GM12878 (cell line): Measurements from ENCODE around the gene TLK2. TPM values are rescaled to one million over a fixed set of nuclear protein-coding genes. Genes with fewer than 3 reads are reported as not detected.

Experiments used
- ATAC-seq: fragments of 200-7000 bp; cut with Tn5 transposase; 3 replicates; pipeline ENCODE4 v1.9.1; 2020; ENCODE audit warnings: mild to moderate bottlenecking, moderate library complexity
- BruUV-seq: library from RNA; stranded (reverse); fragments of 400-500 nt; replicated peaks from 2 replicates; lab custom pipeline; 2021; lab: Mats Ljungman, UMichigan
- CTCF ChIA-PET: fragments of 300-600 bp; sonication (Branson Sonifier 250); formaldehyde crosslinking; extraction: SDS; loops from one replicate; lab custom pipeline; 2021; ENCODE audit warnings: inconsistent platforms; lab: Yijun Ruan, JAX
- POLR2A ChIA-PET: fragments of 350-600 bp; formaldehyde crosslinking; extraction: SDS; loops from one replicate; lab custom pipeline; 2021; ENCODE audit warnings: inconsistent platforms; lab: Charles Lee
- RAD21 ChIA-PET: fragments of 300-600 bp; sonication (Branson Sonifier 250); formaldehyde crosslinking; loops from one replicate; lab custom pipeline; 2023; ENCODE audit warnings: antibody characterized with exemption; ENCODE audit not compliant: unreplicated experiment; lab: Charles Lee
- SMC1A ChIA-PET: fragments of 300-600 bp; sonication (Branson Sonifier 250); formaldehyde crosslinking; loops from one replicate; lab custom pipeline; 2023; ENCODE audit not compliant: unreplicated experiment, uncharacterized antibody; lab: Charles Lee
- DNase-seq: peaks from one replicate; pipeline ENCODE4 v3.0.0-alpha.2; 2011; ENCODE audit warnings: low read depth, low spot score
- FAIRE-seq: peaks from 3 replicates; lab custom pipeline; 2011; peaks lifted over from hg19 to GRCh38; lab: Jason Lieb, UNC
- H2AFZ ChIP-seq: 2 replicates; pipeline ENCODE4 v1.6.0; 2011; ENCODE audit warnings: low read depth, low read length, control low read depth; ENCODE audit not compliant: control insufficient read depth
- H3K27ac ChIP-seq: 2 replicates; pipeline ENCODE4 v1.5.1; 2011; ENCODE audit warnings: control low read depth; ENCODE audit not compliant: control insufficient read depth, insufficient read depth
- H3K27me3 ChIP-seq, 2 experiments: replicated peaks in 1 of 2; 2 replicates each; pipeline versions ENCODE4 v1.6.0 to v1.6.1; 2011; ENCODE audit warnings: low read length in 1 of 2; ENCODE audit not compliant: control insufficient read depth in 2 of 2, insufficient read depth in 2 of 2
- H3K36me3 ChIP-seq, 2 experiments: 2 replicates each; pipeline ENCODE4 v1.5.1; 2011; ENCODE audit warnings: low read length in 1 of 2; ENCODE audit not compliant: control insufficient read depth in 2 of 2, insufficient read depth in 2 of 2
- H3K4me1 ChIP-seq: 2 replicates; pipeline ENCODE4 v1.6.1; 2011; ENCODE audit warnings: mild to moderate bottlenecking, low read length, moderate library complexity, mixed read lengths; ENCODE audit not compliant: control insufficient read depth, insufficient read depth
- H3K4me2 ChIP-seq: 2 replicates; pipeline ENCODE4 v1.6.0; 2011; ENCODE audit warnings: control low read depth; ENCODE audit not compliant: control insufficient read depth, insufficient read depth
- H3K4me3 ChIP-seq: fragments of 200-600 bp; sonication (generic); 2 replicates; pipeline ENCODE4 v1.5.1; 2016
- H3K79me2 ChIP-seq: 2 replicates; pipeline ENCODE4 v1.6.0; 2011; ENCODE audit warnings: low read length; ENCODE audit not compliant: control insufficient read depth, insufficient read depth
- H3K9ac ChIP-seq: 2 replicates; pipeline ENCODE4 v1.8.0; 2011; ENCODE audit warnings: low read length, control low read depth, mixed read lengths; ENCODE audit not compliant: control insufficient read depth, insufficient read depth
- H3K9me3 ChIP-seq: replicated peaks from 3 replicates; pipeline ENCODE4 v1.5.1; 2011; ENCODE audit warnings: mild to moderate bottlenecking, low read length; ENCODE audit not compliant: control insufficient read depth, insufficient read depth
- H4K20me1 ChIP-seq: 2 replicates; pipeline ENCODE4 v1.6.0; 2011; ENCODE audit not compliant: control insufficient read depth, insufficient read depth
- E2F8 ChIP-seq: fragments of 450-650 bp; IDR thresholded peaks from 2 replicates; pipeline ENCODE4 v1.6.1; 2018; ENCODE audit warnings: mild to moderate bottlenecking, low read depth, moderate library complexity; ENCODE audit not compliant: partially characterized antibody
- JUNB ChIP-seq: IDR thresholded peaks from 2 replicates; pipeline ENCODE4 v1.6.1; 2016; ENCODE audit warnings: antibody characterized with exemption, mild to moderate bottlenecking
- NR2F1 ChIP-seq: fragments of 450-650 bp; conservative IDR thresholded peaks from 2 replicates; pipeline ENCODE4 v1.6.1; 2017; ENCODE audit warnings: mild to moderate bottlenecking
- PAX5 ChIP-seq: IDR thresholded peaks from 2 replicates; pipeline ENCODE4 v1.6.1; 2011; ENCODE audit warnings: low read depth, low read length, borderline replicate concordance
- POLR2AphosphoS5 ChIP-seq: IDR thresholded peaks from 2 replicates; pipeline ENCODE4 v1.6.1; 2011; ENCODE audit warnings: mild to moderate bottlenecking, low read length, inconsistent platforms
- SKIL ChIP-seq: fragments of 450-650 bp; IDR thresholded peaks from 2 replicates; pipeline ENCODE4 v1.6.1; 2017; ENCODE audit warnings: mild to moderate bottlenecking, low read depth, inconsistent platforms; ENCODE audit not compliant: poor library complexity, severe bottlenecking
- SMAD5 ChIP-seq: IDR thresholded peaks from 2 replicates; pipeline ENCODE4 v1.6.1; 2016; ENCODE audit warnings: antibody characterized with exemption, low read depth
- SPI1 ChIP-seq: IDR thresholded peaks from 2 replicates; pipeline ENCODE4 v1.6.1; 2011; ENCODE audit warnings: low read depth, mild to moderate bottlenecking, low read length, moderate library complexity, borderline replicate concordance; ENCODE audit not compliant: insufficient read depth
- SRF ChIP-seq, 2 experiments: IDR thresholded peaks; 2 replicates each; pipeline ENCODE4 v1.6.1; 2011; ENCODE audit warnings: low read depth in 2 of 2, low read length in 2 of 2, mild to moderate bottlenecking in 1 of 2, moderate library complexity in 1 of 2
- ZNF24 ChIP-seq: fragments of 450-650 bp; IDR thresholded peaks from 2 replicates; pipeline ENCODE4 v1.6.1; 2017; ENCODE audit warnings: antibody characterized with exemption, mild to moderate bottlenecking
- ZZZ3 ChIP-seq: IDR thresholded peaks from 2 replicates; pipeline ENCODE4 v1.6.1; 2011; ENCODE audit warnings: low read depth; ENCODE audit not compliant: control insufficient read depth, insufficient read length
- WGBS: methylation state at CpG from one replicate; pipeline ENCODE4 v1.1.6; 2016; ENCODE audit warnings: low lambda C conversion rate; ENCODE audit not compliant: insufficient replicate concordance, insufficient coverage; ENCODE audit errors: missing lambda C conversion rate; 5-methylcytosine and 5-hydroxymethylcytosine counted together
- in situ Hi-C: fragments of 300-500 bp; cut with MboI; formaldehyde crosslinking; loops from 9 replicates; pipeline ENCODE4 v1.14.3; 2018; ENCODE audit warnings: mixed read lengths
- intact Hi-C: fragments of 100-400 bp; cut with micrococcal nuclease; formaldehyde crosslinking; loops from one replicate; pipeline ENCODE4 v1.14.2; 2022; ENCODE audit not compliant: unreplicated experiment
- polyA plus RNA-seq, 11 experiments: library from polyadenylated mRNA; depleted of rRNA in 4 of 11; unstranded in 6 of 11; stranded (reverse) in 5 of 11; fragments of >200 nt; fragmentation: Nextera tagmentation in 4 of 11; fragmentation: Illumina TruSeq in 1 of 11; extraction: Ambion mirVana in 4 of 11; extraction: Trizol in 1 of 11; gene quantifications; 1 replicate in 1 of 11; 2 replicates in 10 of 11; pipeline versions ENCODE4 v1.2.1 to v1.2.3, GENCODE V29; 2011 to 2016; ENCODE audit warnings: inconsistent platforms in 2 of 11, missing spikeins in 2 of 11, low read depth in 1 of 11
- total RNA-seq, 4 experiments: library from RNA; depleted of rRNA in 3 of 4; stranded (reverse); fragments of >200 nt in 3 of 4; fragmentation: Illumina TruSeq in 1 of 4; extraction: Trizol in 1 of 4; gene quantifications; 2 replicates each; pipeline versions ENCODE4 v1.2.1 to v1.2.3, GENCODE V29; 2013 to 2021
- TF ChIP-seq, protein P1 (sequence below): IDR thresholded peaks from 2 replicates; pipeline ENCODE4 v1.6.1; 2012; ENCODE audit warnings: low read depth, low read length, improper control_type of control experiment
- TF ChIP-seq, protein P2 (sequence below): fragments of 450-650 bp; IDR thresholded peaks from 2 replicates; pipeline ENCODE4 v1.6.1; 2017; ENCODE audit warnings: low read depth, mild to moderate bottlenecking, moderate library complexity
- TF ChIP-seq, protein P3 (sequence below): fragments of 450-650 bp; IDR thresholded peaks from 2 replicates; pipeline ENCODE4 v1.6.1; 2017; ENCODE audit warnings: antibody characterized with exemption, mild to moderate bottlenecking, moderate library complexity

Gene TLK2
- total and polyA plus RNA-seq, 10 of the 15 experiments (the other 5 are each of a cell fraction or from before 2014, with no cell fraction given), result 12.1 to 51.2 (median 27.5) TPM

GRCh38 chr17:62596662-62597061 lies 118.0 kb downstream of the TLK2 start:
- Histone ChIP-seq H3K27me3 (no peaks in the 10 kb centered on the region), H3K36me3 (peaks cover 7% of the 10 kb centered on the region in 2 experiments), H3K4me2 (no peak overlapping the region), H3K27ac (no peak overlapping the region), H3K4me3 (no peak overlapping the region), H2AFZ (no peak overlapping the region), H3K9me3 (no peaks in the 10 kb centered on the region; the same call in 1 of the 3 replicates), H4K20me1 (no peaks in the 10 kb centered on the region), H3K79me2 (no peaks in the 10 kb centered on the region), H3K4me1 (no peaks in the 10 kb centered on the region), H3K9ac (no peak overlapping the region)
- ChIA-PET POLR2A (no interaction called here), CTCF (interaction anchor here (1.2 kb wide), 1 partner anchor 12 kb away, joined by 4 read pairs; no protein-coding TSS in a partner anchor), SMC1A (no interaction called here), RAD21 (no interaction called here)
- no peak for ATAC-seq
- FAIRE-seq, result no peak
- no peak for TF ChIP-seq SKIL
- TF ChIP-seq SPI1, result no peak
- TF ChIP-seq E2F8, result no peak
- TF ChIP-seq, protein P1, sequence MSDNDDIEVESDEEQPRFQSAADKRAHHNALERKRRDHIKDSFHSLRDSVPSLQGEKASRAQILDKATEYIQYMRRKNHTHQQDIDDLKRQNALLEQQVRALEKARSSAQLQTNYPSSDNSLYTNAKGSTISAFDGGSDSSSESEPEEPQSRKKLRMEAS, result no peak
- no peak for TF ChIP-seq ZNF24
- TF ChIP-seq, protein P2, sequence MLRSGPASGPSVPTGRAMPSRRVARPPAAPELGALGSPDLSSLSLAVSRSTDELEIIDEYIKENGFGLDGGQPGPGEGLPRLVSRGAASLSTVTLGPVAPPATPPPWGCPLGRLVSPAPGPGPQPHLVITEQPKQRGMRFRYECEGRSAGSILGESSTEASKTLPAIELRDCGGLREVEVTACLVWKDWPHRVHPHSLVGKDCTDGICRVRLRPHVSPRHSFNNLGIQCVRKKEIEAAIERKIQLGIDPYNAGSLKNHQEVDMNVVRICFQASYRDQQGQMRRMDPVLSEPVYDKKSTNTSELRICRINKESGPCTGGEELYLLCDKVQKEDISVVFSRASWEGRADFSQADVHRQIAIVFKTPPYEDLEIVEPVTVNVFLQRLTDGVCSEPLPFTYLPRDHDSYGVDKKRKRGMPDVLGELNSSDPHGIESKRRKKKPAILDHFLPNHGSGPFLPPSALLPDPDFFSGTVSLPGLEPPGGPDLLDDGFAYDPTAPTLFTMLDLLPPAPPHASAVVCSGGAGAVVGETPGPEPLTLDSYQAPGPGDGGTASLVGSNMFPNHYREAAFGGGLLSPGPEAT, result no peak
- TF ChIP-seq PAX5, result no peak
- TF ChIP-seq NR2F1, result no peak
- no peak for TF ChIP-seq JUNB
- TF ChIP-seq ZZZ3, result no peak
- TF ChIP-seq, protein P3, sequence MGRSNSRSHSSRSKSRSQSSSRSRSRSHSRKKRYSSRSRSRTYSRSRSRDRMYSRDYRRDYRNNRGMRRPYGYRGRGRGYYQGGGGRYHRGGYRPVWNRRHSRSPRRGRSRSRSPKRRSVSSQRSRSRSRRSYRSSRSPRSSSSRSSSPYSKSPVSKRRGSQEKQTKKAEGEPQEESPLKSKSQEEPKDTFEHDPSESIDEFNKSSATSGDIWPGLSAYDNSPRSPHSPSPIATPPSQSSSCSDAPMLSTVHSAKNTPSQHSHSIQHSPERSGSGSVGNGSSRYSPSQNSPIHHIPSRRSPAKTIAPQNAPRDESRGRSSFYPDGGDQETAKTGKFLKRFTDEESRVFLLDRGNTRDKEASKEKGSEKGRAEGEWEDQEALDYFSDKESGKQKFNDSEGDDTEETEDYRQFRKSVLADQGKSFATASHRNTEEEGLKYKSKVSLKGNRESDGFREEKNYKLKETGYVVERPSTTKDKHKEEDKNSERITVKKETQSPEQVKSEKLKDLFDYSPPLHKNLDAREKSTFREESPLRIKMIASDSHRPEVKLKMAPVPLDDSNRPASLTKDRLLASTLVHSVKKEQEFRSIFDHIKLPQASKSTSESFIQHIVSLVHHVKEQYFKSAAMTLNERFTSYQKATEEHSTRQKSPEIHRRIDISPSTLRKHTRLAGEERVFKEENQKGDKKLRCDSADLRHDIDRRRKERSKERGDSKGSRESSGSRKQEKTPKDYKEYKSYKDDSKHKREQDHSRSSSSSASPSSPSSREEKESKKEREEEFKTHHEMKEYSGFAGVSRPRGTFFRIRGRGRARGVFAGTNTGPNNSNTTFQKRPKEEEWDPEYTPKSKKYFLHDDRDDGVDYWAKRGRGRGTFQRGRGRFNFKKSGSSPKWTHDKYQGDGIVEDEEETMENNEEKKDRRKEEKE, result no peak
- no peak for TF ChIP-seq POLR2AphosphoS5
- TF ChIP-seq SRF (IDR thresholded peaks at IDR 0.05; ENCODE audit: low read depth in 2 of 2, low read length in 2 of 2), result no peak
- TF ChIP-seq SMAD5, result no peak
- intact Hi-C loops (no loop called here), in situ Hi-C loops (no loop called here)
- no peak for DNase-seq
- 98% methylated on average over 2 of the region's 2 CpGs for whole genome bisulfite sequencing
- BruUV-seq, result no TSS peak
